ENCODE data around the gene DCST1. TPM values are rescaled to one million over a fixed set of nuclear protein-coding genes. Genes with fewer than 3 reads are reported as not detected.

The DCST1 gene
- total RNA-seq, 1 donor from 2014 or later: not detected

DNA sequence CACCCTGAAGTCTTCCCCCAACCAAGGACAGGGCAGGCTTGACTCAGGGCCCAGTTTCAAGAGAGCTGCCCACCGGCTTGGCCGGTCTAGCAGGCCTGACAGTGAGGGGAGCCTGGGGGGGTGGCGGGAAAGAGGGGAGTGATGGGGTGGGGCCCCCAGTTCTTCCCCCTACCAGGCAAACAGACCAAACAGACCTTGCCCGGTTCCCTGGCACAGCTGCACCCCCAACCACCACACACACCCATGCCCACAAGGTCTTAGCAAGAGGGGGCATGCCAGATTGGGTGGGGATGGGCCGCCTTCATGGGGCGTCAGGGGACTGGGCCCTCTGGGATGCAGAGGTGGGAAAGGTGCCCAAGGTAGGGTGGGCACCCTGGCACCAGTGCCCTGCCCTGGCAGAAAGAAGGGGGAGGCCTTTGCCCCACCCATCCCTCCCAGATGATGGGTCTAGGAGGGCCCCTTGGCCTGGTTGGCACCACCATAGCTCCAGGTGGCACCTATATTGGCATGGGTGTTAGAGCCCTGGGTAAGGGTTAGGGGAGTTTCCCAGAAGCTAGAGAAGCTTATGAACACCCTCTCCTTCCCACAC lies 22.1 kb upstream of the DCST1 start:
- H3K9me3 Mint-ChIP-seq: no peaks in the 10 kb centered on the region
- peaks cover 52% of the 10 kb centered on the region for H3K36me3 Mint-ChIP-seq (ENCODE audit: low read depth)

DNA sequence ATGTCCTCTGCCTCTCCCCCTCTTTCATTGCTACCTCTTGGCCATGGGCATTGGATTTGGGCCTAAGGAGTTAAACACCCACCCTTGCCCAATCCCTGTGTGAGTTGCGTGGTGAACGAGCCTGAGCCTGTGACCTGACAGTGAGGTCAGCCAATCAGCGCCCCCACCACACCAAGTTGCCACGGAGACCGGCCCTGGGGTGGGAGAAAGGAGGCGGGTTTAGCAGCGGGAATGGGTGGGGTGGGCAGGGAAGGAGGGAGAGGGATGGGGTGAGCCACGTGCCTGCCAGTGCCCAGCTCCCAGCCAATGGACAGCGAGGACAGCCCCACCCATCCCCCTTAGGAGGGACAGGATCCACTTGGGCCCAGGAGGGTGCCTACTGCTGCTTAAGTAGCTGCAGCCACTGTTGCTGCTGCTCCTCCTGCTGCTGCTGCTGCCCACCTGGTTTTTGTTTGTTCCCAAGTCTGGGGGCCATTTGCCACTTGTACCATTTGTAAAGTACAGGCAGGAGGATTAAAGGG lies 21.5 kb upstream of the DCST1 start:
- Mint-ChIP-seq H3K27ac (peak overlapping the region; percentile 90), H3K27me3 (ENCODE audit: insufficient read depth) (no peaks in the 10 kb centered on the region), H3K36me3 (ENCODE audit: low read depth) (peaks cover 56% of the 10 kb centered on the region), H3K4me3 (peak overlapping the region; percentile 85), H3K4me1 (ENCODE audit: low read depth) (peaks cover 55% of the 10 kb centered on the region), H3K9me3 (no peaks in the 10 kb centered on the region)
- intact Hi-C loops (cut with micrococcal nuclease): loop anchor here (1.0 kb wide), 1 partner anchor 10 kb away; the partner anchor contains the start of gene ZBTB7B
- DNase-seq (ENCODE audit: low spot score): no peak

More for the DNA sequence above, 22.1 kb upstream of the DCST1 start:
- H3K4me3 Mint-ChIP-seq: peak overlapping the region; percentile 99
- H3K4me1 Mint-ChIP-seq (ENCODE audit: low read depth): peaks cover 56% of the 10 kb centered on the region
- intact Hi-C loops (cut with micrococcal nuclease): loop anchor here (1.0 kb wide), 1 partner anchor 9 kb away; the partner anchor contains the start of gene ZBTB7B
- H3K27me3 Mint-ChIP-seq (ENCODE audit: insufficient read depth): no peaks in the 10 kb centered on the region
- peak overlapping the region; percentile 85 for H3K27ac Mint-ChIP-seq
- DNase-seq (ENCODE audit: low spot score): no peak

DNA sequence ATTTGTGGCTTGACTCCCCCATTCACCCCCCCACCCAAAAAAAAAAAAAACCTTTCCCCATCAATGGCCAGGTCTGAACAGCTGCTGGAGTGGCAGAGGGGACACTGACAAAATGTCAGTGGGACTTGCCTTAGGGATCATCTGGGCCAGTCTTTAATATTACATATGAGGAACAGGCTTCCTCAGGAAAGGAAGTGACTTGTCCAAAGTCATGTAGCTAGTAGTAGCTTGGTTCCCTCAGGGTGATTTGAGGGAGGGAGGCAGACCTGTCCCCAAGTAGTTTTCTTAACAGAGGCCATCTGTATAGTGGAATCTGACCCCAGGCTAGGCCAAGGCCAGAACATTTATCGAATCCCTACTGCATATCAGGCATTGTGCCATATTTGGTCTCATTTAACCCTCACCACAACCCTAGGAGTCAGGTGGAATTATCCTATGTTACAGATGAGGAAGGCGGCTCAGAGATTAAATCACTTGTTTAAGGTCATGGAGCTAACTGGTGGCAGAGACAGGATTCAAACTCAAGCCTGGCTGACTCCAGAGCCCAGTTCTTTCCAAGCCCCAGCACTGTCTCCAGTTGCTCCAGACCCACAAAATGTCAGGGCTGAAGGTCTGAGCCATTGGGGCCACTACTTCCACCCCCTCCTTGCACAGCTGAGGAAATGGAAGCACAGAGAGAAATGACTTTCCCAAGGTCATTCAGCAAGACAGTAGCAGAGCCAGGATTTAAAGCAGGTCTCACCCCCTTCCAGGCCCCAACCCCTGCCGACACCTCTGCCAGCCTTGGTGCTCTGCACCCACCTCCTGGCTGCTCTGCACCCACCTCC lies 20.6 kb upstream of the DCST1 start:
- Mint-ChIP-seq H3K27me3 (ENCODE audit: insufficient read depth) (no peaks in the 10 kb centered on the region), H3K9me3 (no peaks in the 10 kb centered on the region), H3K27ac (peak overlapping the region; percentile 90), H3K4me3 (peak overlapping the region; percentile 85), H3K4me1 (ENCODE audit: low read depth) (peaks cover 59% of the 10 kb centered on the region), H3K36me3 (ENCODE audit: low read depth) (peaks cover 59% of the 10 kb centered on the region)
- DNase-seq (ENCODE audit: low spot score): no peak
- intact Hi-C loops (cut with micrococcal nuclease): loop anchor here (1.0 kb wide), 1 partner anchor 11 kb away; the partner anchor contains the start of gene ZBTB7B

DNA sequence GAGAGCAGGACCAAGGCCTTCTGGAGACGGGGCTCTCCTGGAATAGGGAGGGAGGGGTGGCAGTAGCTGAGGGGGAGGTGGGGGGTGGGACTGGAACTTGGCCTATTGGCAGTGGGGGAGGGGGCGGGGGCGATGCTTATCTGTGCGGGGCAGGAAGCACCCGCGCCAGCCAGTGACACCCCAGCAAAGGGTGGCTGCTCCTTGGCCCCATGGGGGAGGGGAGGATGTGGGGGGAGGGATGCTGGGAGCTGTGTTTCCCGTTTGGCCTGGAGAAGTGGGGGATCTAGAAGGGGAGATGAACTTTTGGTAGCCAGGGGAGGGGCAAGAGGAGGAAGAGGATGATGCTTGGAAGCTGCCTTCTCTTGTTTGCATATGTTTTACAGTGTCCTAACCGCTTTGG lies 20.0 kb upstream of the DCST1 start:
- H3K27me3 Mint-ChIP-seq (ENCODE audit: insufficient read depth): no peaks in the 10 kb centered on the region
- intact Hi-C loops (cut with micrococcal nuclease): no loop called here
- no peaks in the 10 kb centered on the region for H3K9me3 Mint-ChIP-seq
- DNase-seq (ENCODE audit: low spot score): no peak
- H3K4me3 Mint-ChIP-seq: peak overlapping the region; percentile 85
- H3K36me3 Mint-ChIP-seq (ENCODE audit: low read depth): peaks cover 58% of the 10 kb centered on the region
- peaks cover 55% of the 10 kb centered on the region for H3K4me1 Mint-ChIP-seq (ENCODE audit: low read depth)
- H3K27ac Mint-ChIP-seq: peak overlapping the region; percentile 90

DNA sequence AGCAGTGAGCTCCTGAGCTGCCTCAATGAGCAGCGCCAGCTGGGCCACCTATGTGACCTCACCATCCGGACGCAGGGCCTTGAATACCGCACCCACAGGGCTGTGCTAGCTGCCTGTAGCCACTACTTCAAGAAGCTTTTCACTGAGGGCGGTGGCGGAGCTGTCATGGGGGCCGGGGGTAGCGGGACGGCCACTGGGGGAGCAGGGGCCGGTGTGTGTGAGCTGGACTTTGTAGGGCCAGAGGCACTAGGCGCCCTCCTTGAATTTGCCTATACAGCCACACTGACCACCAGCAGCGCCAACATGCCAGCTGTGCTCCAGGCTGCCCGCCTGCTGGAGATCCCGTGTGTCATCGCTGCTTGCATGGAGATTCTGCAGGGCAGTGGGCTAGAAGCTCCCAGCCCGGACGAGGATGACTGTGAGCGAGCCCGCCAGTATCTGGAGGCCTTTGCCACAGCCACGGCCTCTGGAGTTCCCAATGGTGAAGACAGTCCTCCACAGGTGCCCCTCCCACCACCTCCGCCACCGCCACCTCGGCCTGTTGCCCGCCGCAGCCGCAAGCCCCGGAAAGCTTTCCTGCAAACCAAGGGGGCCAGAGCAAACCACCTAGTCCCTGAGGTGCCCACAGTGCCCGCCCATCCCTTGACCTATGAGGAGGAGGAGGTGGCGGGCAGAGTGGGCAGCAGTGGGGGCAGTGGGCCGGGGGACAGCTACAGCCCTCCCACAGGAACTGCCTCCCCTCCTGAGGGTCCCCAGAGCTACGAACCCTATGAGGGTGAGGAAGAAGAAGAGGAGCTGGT lies 18.7 kb upstream of the DCST1 start:
- Mint-ChIP-seq H3K36me3 (ENCODE audit: low read depth) (peaks cover 62% of the 10 kb centered on the region), H3K4me1 (ENCODE audit: low read depth) (peaks cover 62% of the 10 kb centered on the region), H3K27me3 (ENCODE audit: insufficient read depth) (no peaks in the 10 kb centered on the region), H3K9me3 (no peaks in the 10 kb centered on the region), H3K4me3 (peak overlapping the region; percentile 2), H3K27ac (no peak overlapping the region)
- no peak for DNase-seq (ENCODE audit: low spot score)
- intact Hi-C loops (cut with micrococcal nuclease): no loop called here

DNA sequence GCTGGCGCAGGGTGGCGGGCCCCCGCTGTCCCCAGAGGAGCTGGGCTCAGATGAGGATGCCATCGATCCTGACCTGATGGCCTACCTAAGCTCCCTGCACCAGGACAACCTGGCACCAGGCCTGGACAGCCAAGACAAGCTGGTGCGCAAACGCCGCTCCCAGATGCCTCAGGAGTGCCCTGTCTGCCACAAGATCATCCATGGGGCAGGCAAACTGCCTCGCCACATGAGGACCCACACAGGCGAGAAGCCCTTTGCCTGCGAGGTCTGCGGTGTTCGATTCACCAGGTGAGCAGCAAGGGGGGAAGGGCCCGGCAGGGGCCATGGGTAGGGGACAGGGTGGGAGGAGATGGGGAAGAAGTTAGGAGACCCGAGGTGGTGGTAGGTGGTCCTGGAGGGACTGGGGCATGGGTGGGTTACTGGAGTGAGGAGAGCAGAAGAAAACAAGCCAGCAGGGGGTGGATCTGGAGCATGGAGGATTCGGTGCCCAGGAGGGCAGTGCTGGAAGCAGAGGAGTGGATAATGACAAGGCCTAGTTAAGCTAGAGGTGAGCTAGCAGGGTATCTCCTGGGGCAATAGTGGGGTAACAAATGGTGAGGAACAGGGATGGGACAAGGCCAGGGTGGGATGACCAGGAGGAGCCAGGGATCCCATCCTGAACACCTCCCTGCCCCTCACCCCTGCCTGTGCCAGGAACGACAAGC lies 17.9 kb upstream of the DCST1 start:
- intact Hi-C loops (cut with micrococcal nuclease): no loop called here
- Mint-ChIP-seq H3K27ac (peak overlapping the region; percentile 42), H3K4me3 (peak overlapping the region; percentile 69), H3K27me3 (ENCODE audit: insufficient read depth) (no peaks in the 10 kb centered on the region), H3K9me3 (no peaks in the 10 kb centered on the region), H3K36me3 (ENCODE audit: low read depth) (peaks cover 59% of the 10 kb centered on the region), H3K4me1 (ENCODE audit: low read depth) (peaks cover 64% of the 10 kb centered on the region)
- no peak for DNase-seq (ENCODE audit: low spot score)

- peak overlapping the region; percentile 42 for H3K27ac Mint-ChIP-seq
- DNase-seq (ENCODE audit: low spot score): no peak
Observed at GRCh38 chr1:155016231-155016831, 17.3 kb upstream of the DCST1 start.

DNA sequence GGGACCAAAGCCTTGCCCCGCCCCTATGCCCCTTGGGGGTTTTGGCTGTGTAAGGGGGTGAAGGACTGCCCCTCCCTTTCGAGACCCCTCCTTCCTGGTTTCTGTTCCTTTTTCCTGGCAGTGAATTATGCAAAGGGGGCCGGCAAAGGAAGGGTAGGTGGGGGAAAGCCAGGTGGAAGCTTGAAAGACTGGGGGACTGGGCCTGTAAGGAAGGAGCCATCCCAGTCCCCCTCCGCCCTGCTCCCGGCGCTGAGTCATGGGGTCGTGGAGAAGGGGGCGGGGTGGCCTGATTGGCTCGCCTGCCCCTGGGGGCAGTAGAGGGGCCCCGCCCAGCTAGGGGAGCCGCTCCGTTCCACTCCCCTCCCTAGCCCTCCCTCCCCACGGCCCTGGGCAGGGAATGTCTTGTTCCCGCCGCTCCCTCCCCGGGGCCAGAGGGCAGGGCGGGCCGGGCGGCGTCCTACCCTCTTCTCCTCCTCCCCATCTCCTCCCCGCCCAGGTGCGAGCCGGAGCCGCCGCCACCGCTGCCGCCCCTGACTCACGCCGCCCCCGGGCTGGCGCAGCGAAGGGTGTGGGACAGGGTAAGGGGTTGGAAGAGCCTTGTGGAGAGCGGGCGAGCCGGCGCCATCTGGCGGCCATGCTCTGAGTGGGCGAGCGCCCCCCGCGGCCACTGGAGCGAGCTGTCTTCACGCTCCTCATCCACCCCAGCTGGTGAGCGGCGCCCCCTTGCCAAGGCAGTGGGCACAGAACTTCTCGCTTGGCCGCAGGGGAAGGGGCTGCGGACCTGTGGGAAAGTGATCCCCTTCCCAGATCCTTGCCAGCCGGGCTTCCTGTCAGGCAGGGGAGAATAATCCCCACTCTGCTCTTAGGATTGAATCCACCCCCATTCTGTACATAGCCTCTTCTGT lies 16.3 kb upstream of the DCST1 start:
- peaks cover 54% of the 10 kb centered on the region for H3K4me1 Mint-ChIP-seq (ENCODE audit: low read depth)

More at GRCh38 chr1:155016231-155016831, 17.3 kb upstream of the DCST1 start:
- H3K36me3 Mint-ChIP-seq (ENCODE audit: low read depth): peaks cover 56% of the 10 kb centered on the region
- intact Hi-C loops (cut with micrococcal nuclease): no loop called here
- peak overlapping the region; percentile 69 for H3K4me3 Mint-ChIP-seq
- peaks cover 60% of the 10 kb centered on the region for H3K4me1 Mint-ChIP-seq (ENCODE audit: low read depth)
- no peaks in the 10 kb centered on the region for H3K9me3 Mint-ChIP-seq
- no peaks in the 10 kb centered on the region for H3K27me3 Mint-ChIP-seq (ENCODE audit: insufficient read depth)

GRCh38 chr1:155017946-155018316 lies 15.7 kb upstream of the DCST1 start:
- Mint-ChIP-seq H3K36me3 (ENCODE audit: low read depth) (peaks cover 45% of the 10 kb centered on the region), H3K9me3 (no peaks in the 10 kb centered on the region), H3K27me3 (ENCODE audit: insufficient read depth) (no peaks in the 10 kb centered on the region), H3K4me3 (peak overlapping the region; percentile 26), H3K4me1 (ENCODE audit: low read depth) (peaks cover 48% of the 10 kb centered on the region), H3K27ac (peak overlapping the region; percentile 70)
- no peak for DNase-seq (ENCODE audit: low spot score)
- intact Hi-C loops (cut with micrococcal nuclease): loop anchor here (1.0 kb wide), 7 partner anchors 10 to 56 kb away; partner anchors contain the start of genes CKS1B, EFNA4, FLAD1 and ZBTB7B

More for the DNA sequence above, 16.3 kb upstream of the DCST1 start:
- Mint-ChIP-seq H3K27ac (peak overlapping the region; percentile 7), H3K27me3 (ENCODE audit: insufficient read depth) (no peaks in the 10 kb centered on the region), H3K4me3 (peak overlapping the region; percentile 69), H3K9me3 (no peaks in the 10 kb centered on the region), H3K36me3 (ENCODE audit: low read depth) (peaks cover 52% of the 10 kb centered on the region)
- peak; percentile 81 for DNase-seq (ENCODE audit: low spot score)
- intact Hi-C loops (cut with micrococcal nuclease): loop anchor here (1.0 kb wide), 7 partner anchors 9 to 55 kb away; partner anchors contain the start of genes CKS1B, EFNA4, FLAD1 and ZBTB7B

DNA sequence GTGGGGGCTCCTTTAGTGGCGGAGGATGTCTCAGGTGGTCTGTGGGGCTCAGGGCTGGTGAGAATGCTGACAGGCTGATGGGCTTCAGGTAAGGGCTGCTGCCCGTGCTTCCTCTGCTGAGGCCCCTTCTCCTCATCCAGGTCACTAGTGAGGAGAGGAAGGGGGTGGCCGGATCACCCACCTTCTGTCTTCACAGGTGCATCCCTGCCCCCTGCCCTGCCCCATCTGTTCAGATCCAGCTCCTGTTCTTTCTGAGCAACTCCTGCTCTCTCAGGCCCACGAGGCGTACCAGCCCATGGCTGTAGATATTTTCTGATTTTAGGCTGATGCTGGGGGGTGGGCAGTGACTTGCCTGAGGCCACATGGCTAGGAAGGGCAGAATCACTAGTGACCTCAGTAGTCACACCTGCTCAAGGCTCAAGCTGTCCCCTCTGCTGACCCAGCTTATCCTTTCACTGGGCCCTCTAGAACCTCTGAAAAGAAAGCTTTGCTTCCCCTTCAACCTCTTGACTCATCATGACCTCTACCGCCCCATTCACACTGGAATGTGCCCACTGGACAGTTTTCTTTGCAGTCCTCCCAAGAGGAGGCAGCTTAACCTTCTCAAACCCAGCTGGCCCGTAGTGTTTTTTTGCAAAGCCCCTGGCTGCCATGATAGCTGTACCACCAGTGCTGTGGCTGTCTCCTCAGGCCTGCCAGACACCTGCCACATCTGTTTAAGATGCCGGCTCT lies 14.8 kb upstream of the DCST1 start:
- H3K9me3 Mint-ChIP-seq: no peaks in the 10 kb centered on the region
- H3K36me3 Mint-ChIP-seq (ENCODE audit: low read depth): peaks cover 39% of the 10 kb centered on the region
- intact Hi-C loops (cut with micrococcal nuclease): no loop called here
- H3K27ac Mint-ChIP-seq: peak overlapping the region; percentile 14
- no peak overlapping the region for H3K4me3 Mint-ChIP-seq
- peaks cover 39% of the 10 kb centered on the region for H3K4me1 Mint-ChIP-seq (ENCODE audit: low read depth)
- no peak for DNase-seq (ENCODE audit: low spot score)
- H3K27me3 Mint-ChIP-seq (ENCODE audit: insufficient read depth): no peaks in the 10 kb centered on the region
